HuH-7 (cell line): ENCODE data around the gene PLEKHG5.

ENCODE experiments used
- DNase-seq: peaks from one replicate; pipeline ENCODE4 v3.0.0; 2011; ENCODE audit warnings: low spot score

The PLEKHG5 gene

DNA sequence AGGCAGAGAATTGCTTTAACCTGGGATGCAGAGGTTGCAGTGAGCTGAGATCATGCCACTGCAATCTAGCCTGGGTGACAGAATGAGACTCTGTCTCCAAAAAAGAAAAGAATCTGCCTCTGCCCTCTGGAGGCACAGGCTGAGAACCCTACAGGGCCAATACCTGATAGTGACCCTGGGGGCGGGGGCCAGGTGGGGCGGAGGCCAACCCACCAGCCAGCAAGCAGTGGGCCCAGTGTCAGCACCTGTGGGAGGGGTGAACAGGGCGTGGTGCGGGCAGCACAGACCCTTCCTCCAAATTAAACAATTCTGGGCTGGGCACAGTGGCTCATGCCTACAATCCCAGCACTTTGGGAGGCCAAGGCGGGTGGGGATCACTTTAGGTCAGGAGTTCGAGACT lies 19.0 kb upstream of the PLEKHG5 start:
- DNase-seq, result no peak

DNA sequence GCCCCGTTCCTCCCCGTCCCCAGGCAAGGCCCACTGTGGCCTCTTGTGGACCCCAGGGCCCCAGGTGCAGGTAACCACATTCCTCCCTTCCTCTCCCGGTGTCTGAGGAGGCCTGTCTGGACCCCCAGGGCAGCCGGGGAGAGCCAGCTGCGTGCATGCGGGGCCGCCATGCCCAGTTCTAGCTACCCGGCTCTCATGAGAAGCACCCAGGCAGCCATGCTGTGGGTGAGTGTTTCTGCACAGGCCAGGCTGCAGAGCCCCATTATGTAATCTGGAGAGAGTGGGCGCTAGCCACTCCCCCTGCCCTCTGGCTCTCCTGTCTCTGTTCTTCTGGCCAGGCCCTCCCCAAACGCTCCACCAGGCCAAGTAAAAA lies 18.4 kb upstream of the PLEKHG5 start:
- DNase-seq, result no peak

DNA sequence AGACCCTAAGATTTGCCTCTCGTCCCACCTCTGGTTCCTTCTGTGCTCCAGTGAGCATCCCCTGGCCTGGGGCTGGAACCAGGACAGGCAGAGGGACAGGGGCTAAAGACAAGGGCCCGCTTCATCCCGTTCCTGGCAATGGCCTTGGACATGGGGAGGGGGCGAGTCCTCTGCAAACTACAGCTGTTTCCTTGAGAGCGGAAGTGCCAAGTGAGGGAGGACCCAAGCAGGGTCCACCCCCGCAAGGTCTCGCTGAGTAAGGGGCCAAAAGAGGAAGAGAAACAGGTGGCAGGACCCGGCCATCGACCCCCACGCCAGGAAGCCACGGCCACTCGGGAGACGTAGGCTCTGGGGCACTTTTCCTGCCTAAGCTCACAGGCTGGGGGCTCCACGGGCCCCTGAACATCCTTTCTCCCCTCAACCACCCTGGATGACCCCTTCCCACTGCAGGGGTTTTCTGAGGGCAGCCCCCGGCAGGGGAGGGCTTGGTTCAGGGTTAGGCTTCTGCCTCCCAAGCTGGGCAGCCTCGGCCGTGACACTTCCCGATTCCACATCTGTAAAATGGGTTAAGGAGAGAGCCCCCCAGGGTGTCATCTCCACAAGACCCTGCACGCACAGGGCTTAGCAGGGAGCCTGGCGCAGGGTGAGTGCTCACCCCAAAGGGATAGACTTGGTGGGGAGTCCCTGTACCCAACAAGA lies 17.9 kb upstream of the PLEKHG5 start:
- no peak for DNase-seq

DNA sequence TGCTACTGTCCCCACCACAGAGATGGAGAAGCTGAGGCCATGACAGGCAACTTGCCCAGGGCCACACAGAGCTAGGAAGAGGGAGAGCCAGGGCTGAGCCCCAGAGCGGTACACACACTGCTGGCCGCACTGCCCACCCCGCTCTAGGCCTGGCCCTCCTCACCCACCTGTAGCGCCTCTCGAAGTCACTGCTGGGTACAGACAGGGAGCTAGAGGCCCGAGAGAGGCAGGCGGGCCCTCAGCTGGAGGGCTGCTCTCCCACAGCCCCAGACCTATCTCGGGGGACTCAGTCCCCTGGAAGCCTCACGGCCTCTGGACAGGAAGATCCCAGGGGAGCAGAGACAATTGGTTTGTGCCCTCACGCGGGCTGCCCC lies 17.3 kb upstream of the PLEKHG5 start:
- DNase-seq, result no peak

DNA sequence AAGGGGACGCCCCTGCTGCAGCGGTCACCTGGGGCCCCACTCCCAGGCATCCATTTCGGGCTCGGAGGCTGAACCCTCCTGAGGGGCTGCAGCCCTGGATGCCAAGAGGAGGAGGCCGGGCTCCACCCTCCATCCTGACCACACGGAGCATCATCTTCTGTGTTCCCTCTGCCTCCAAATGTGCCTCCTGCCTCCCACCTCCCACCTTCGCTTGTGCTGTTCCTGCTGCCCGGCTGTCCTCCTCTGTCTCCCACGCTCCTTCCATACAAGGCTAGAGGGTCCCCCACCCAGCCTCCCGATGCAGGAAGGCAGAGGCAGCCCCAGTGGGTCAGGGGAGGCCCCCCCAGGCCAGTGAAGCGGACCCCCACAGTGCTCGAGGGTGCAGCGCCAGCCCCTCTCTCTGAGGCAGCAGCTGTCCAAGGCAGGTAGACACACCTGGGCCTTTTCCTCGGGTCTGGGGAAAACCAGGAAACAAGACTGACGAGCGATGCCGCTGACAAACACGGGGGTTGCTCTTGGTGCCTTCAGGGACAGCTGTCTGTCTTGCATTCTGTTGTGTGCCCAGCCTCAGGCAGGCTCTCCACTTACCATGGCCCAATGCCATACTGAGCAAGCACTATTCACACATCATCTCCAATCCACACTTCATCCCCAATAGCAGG lies 16.8 kb upstream of the PLEKHG5 start:
- DNase-seq, result no peak

DNA sequence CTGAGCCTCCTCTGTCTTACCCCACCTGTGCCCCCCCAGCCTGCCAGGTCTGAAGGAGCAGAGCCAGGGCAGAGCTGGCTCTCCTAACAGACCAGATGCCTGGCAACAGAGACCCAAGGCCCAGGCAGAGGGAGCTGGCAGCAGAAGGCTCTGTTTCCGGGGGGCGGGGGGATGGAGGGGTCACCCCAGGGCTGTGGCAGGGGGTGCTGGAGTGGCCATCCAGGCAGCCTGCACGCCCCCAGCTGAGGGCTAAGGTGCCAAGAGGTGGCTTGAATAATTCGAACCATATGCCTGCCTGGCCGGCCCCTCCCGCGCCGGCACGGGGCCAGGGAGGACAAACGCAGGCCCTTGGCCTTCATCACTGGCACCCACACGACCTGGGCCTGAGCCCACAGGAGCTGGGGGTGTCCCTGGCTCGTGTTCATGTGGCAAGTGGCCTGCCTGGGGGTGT lies 16.0 kb upstream of the PLEKHG5 start:
- no peak for DNase-seq

DNA sequence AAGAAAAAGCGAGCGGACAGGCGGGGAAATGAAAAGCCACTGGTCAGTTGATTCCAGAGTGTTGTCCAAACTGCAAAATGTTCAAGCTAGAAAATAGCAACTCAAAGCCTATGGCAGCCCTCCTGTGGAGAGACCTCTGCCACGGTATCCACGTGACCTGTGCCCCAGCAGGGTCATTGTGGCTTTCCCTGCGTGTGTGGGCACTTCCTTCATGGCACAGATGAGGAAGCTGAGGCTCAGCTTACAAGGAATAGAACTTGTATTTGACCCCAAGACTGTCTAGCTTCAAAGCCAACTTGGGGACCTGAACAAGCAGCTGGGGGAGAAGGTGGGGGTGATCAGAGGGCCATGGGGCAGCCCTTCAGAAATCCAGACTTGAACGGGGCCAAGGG lies 15.6 kb upstream of the PLEKHG5 start:
- DNase-seq, result no peak

DNA sequence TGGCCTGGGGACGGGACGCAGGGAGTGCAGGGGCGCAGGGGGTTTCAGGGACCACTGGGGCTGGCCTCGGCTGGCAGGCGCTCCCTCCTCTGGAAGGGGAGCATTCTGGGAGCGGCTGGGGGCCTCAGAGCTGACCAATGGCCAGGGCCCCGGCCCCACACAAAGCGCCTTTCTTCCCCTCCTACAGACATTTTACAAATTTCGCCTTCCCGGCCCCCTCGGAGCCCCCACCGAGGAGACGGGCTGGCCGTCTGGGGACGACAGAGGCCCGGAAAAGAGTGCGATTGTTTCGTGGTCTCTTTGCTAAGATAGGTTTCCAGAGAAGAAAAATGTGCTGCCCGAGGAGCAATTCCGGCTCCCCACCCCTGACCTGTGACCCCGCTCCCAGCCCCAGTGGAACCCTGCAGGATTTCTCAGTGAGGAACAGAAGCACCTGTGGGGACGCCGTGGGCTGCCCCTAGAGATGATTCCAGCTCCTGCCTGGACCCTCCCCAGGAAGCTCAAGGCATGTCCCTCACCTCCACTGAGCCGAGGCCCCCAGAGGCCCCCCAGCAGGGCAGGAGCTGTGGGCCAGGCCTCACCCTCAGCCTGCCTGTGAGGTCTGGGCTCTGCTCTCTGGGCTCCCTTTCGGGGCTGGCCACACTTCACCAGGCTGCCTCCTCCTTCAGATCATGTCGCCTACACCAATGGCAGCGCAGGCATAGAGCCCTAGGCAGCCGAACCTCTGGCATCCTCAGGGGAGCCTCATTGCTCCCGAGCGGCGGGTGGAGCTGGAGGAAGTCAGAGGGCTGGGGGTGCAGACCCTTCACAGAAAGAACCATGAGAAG lies 15.0 kb upstream of the PLEKHG5 start:
- no peak for DNase-seq

DNA sequence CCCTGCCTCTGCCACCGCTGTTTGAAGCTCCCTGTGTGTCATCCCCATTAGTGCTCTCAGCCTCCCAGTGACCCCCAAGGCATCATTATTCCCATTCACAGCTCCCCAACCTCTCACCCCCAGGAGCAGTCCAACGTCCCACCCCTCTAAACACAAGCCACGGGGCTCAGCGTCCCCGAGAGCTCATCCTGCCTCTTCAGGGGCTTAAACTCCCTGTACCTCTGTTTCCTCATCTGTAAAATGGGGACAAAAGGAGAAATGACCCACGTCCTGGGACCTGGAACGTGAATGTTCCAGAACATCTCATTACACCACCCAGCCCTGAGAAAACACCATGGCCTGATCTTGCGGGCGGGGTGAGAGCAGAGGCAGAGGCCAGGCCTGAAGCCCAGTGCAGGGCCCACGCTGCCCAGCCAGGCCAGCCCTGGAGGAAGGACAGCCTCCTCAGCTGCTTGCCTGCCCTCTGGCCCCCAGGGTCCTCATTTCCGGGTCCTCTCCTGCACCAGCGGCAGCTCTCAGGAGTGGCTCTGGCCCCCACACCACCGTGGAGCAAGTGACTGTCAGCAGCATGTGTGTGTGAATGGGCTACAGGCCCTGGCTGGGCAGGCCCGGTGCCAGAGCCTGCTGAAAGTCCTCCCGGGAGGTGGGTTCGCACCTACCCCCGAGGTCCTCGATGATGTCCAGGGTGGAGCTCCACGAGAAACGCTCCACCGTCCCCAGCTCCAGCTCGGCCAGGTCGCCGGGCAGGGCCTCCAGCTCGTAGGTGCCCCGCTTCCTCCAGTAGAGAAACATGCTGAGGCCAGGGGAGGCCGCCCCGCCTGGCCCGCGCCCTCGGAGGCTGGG lies 14.1 kb upstream of the PLEKHG5 start:
- no peak for DNase-seq

DNA sequence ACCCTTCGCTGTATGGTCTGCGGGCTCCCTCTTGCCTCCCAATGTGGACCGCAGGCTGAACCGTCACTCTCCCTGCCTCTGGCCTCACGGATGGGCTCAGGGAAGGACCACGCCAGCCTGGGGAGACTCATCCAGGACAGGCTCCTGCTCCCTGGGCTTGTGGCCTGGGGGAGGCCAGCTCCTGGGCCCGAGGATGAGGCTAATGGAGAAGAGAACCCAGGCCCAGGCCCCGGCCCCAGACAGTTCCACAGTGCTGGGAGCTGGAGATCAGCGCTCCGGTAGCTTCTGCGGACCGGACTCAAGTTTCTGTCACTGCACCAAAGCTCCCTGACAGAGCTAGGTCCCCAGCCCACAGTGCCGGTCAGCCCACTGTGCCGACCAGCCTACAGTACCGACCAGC lies 13.4 kb upstream of the PLEKHG5 start:
- no peak for DNase-seq

DNA sequence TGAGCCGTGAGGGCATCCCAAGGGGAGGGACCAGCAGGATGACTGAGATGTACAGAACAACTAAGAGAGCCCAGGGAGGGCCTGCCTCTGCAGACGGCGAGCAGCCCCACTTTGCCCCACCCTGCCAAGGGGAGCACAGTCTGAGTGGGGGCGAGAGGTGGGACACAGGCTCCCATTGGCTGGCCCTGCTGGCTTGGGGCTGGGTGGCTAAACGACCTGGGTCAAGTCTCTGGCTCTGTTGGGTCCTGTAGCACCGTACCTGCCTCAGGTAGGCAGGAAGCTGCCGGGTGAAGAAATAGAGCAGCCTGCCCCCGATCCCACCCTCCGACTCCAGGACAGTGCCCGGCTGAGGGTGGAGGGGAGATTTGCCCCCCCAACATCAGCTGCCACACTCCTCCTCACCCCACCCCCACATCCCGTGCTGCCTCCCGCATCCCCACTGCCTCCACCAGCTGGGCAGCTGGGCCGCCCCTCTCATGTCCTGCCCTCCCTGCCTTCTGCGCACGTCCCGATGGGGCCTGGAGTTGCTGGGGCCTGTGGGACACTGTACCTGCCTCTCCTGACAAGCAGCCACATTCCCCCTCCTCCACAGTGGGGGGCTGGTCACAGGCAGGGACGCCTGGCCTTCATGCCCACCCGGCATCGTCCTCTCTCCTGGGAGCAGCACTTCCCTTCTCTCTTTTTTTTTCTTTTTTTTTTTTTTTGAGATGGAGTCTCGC lies 12.6 kb upstream of the PLEKHG5 start:
- DNase-seq, result no peak

DNA sequence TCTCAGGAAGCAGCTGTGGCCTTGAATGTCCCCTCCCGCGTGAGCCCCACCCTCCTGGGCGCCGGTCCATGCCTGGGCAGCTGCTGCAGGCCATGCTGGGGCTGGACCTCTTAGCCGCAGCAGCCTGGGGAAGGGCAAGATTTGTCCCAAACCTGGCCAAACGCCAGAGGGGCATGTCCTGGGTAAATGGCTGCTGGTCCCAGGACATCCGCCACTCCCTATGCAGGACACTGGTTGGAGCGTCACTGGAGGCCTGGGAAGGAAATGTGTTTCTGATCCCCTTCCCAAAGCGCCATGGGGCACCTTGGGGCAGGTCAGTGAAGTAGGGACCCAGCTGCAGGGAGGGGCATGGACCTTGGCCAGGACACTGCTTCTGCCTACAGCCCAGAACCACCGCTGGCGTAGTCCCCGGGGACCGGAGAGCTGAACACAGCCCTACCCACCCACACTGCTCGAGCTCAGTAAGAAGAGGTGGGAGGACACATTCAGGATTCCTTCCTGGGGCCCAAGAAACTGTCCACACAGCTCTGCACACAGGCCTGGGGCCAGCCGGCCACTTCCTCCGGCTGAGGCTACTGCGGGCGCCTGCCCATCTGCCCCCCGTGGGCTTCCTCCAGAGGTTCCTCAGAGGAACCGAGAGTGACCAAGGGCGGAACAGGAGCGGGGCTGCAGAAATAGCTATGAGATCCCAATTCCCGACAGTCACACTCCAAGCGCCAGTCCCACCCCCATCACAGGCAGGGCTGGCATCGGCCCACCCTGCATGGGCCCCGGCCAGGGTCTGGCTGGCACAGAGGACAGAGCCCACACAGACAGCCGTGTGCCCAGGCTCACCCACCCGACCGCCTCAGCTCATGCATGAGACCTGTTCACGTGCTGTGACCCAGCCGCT lies 10.8 kb upstream of the PLEKHG5 start:
- no peak for DNase-seq

DNA sequence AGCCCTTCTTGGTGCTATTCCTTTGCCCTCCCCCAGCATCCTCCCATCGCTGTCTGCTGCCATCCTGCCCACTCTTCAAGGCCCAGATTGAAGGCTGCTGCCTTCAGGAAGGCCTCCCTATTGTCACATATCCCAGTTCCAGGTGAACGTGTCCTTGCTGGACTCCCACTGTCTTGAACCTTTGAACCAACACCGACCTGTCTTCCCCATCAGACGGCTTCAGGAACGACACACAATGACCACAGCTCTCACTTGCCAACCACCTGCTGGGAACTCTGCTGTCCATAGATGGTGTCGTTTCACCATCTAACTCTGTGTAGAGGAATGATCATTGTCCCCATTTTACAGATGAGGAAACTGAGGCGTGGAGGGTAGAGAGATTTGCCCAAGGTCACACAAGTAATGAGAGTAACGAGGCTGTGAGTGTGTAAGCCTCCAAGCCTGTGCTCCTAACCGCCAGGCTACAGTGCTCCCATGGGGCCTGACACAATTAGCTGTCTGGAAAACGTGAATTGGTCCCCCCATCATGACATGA lies 9.9 kb upstream of the PLEKHG5 start:
- no peak for DNase-seq

DNA sequence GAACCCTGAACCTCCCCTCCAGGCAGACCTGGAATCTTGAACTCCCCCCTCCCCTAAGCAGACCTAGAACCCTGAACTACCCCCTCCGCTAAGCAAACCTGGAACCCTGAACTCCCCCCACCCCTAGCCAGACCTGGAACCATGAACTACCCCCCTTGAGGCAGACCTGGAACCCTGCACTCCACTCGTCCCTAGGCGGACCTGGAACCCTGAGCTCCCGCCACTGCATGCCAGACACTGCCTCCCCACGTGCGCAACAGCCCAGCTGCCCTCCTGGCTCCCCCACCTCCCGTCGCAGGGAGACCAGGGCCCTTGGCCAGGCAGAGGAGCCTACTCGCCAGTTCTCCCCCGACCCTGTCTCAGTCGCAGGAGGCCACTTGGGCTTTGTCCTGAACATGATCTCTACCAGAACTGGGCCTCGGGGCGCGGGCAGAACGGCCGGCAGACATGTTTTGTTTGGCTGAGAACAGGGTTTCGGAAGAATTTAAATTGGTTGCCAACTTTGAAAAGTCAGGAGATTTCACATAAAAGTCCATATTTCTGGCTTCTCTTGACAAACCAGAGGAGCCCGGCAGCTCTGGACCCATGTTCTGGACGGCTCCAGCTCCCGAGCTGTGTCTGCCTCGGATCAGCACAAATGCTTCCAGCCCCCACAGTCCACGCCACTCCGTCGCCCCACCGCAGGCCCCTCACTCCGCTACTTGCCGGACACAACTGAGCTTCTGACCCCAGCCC lies 9.2 kb upstream of the PLEKHG5 start:
- DNase-seq, result no peak

DNA sequence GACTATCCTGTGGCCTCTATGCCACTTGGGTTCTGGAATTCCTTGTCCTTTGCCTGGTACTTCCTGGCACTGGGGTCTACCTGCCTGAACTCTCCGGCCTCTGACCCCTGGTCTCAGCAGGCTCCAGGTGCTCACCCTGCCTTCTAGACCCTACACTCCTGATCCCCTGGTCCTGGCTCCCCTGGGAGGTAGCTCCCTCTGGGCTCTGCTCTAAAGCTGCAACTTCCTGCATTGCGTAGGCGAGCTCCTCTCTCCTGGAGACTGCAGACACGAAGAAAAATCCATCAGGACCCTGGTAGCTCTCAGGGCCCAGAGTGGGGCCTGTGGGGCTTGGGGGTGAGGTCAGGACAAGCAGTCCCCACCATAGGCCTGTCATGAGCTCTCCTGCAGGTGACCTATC lies 7.8 kb upstream of the PLEKHG5 start:
- DNase-seq, result no peak

DNA sequence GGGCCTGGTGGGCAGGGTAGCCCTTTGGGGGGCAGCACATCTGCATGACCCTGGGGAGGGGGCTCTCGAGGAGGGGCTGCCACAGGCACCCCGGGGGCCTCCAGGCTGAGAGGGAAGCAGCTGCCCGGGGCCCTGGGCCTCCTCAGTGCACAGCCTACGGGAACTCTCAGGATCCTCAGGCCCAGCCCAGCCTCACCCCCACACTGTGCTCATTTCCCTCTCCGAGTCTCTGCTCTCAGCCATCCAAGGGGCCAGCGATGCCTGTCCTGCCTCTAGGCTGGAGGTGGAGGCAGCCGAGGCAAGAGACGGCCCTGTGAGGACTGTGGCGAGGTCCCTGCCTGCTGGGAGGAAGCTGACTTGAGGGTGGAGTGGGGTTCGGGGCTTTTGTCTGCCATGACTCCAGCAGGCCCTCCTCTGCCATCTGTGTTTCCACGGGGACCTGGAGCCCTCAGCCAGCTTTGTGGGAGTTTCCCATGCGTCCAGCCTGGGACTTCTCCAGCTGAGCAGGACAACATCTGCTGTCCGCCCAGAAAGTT lies 7.2 kb upstream of the PLEKHG5 start:
- no peak for DNase-seq

DNA sequence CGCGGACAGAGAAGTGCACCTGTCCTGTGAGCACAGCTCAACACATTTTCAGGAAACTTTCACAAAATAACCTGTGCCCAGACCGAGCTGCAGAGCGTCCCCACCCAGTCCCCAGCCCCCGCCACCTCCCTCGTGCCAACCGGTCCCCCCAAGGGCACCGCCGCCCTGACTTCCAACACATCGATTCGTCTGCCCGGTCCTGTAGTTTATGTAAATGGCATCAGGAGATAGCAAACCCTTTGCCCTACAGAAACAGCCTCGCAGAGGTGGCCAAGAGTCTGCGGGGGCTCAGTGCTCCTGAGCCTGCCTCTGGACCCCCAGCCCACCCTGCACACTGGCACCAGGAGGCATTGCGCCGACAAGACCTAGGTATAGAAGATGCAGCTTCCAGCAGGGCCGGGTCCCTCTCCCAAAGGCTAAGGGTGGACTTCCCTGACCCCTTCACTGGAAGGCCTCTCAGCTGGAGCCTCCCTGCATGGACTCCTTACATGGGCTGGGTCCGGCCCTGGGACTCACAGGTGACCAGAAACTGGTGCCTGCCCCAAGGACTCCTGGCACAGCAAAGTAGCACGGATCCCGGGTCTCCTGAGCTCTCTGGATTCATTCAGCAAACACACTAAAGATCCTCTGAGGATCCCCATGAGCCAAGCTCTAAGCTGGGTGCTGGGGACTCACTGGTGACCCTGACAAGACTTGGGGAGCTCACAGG lies 6.6 kb upstream of the PLEKHG5 start:
- DNase-seq, result no peak

DNA sequence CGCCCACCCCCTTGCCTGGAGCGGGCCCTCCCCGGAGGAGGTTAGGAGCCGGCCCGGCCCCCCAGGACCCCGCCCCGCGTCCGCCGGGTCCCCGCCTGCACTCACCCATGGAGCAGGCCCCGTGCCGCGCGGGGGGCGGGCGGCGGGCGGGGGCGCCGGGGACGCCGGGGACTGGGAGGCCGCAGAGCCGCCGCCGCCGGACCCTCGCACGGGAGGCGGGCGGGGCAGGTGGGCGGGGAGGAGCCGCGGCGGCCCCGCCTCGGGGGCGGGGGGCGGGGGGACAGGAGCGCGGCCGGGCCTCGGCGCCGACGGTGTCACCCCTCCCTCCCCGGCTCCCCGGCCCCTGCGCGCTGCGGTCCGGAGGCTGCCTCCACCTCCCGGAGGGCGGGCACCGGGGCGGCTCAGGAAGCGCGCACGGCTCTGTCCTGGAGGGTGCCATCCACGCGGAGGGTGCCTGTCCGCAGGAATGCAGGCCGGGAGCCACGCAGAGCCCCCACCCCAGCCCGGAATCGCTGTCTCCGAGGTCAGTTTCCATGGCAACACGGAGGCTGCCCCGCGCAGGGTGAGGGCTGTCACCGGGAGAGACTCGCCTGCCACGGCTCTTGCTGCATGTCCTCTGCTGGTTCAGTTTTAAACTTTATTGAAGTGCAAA lies 5.9 kb upstream of the PLEKHG5 start:
- DNase-seq, result peak; percentile 77
